HepG2 (cell line): ENCODE results near the gene DCP2. TPM values are rescaled to one million over a fixed set of nuclear protein-coding genes. Genes with fewer than 3 reads are reported as not detected.

ENCODE experiments used
- YEATS2 ChIP-seq: sonication (generic); formaldehyde crosslinking; IDR thresholded peaks from 2 replicates; pipeline ENCODE4 v1.4.0; 2020; ENCODE audit warnings: missing genetic modification reagents, borderline replicate concordance
- ZNF253 ChIP-seq: sonication (generic); formaldehyde crosslinking; IDR thresholded peaks from 2 replicates; pipeline ENCODE4 v1.8.0; 2022; ENCODE audit warnings: mild to moderate bottlenecking, missing genetic modification reagents, borderline replicate concordance
- ZNF335 ChIP-seq: sonication (generic); formaldehyde crosslinking; IDR thresholded peaks from 2 replicates; pipeline ENCODE4 v1.4.0; 2020; ENCODE audit warnings: missing genetic modification reagents
- ZNF496 ChIP-seq: sonication (generic); formaldehyde crosslinking; IDR thresholded peaks from 2 replicates; pipeline ENCODE4 v1.8.1; 2023; ENCODE audit warnings: mild to moderate bottlenecking, moderate library complexity, missing genetic modification reagents; ENCODE audit not compliant: insufficient replicate concordance
- ZNF543 ChIP-seq: sonication (generic); formaldehyde crosslinking; IDR thresholded peaks from 2 replicates; pipeline ENCODE4 v1.4.0; 2020; ENCODE audit warnings: mild to moderate bottlenecking, missing genetic modification reagents
- polyA plus RNA-seq, 8 experiments: library from polyadenylated mRNA; depleted of rRNA in 3 of 8; stranded (reverse) in 7 of 8; unstranded in 1 of 8; fragments of >200 nt; fragmentation: Illumina TruSeq in 4 of 8; extraction: Trizol in 4 of 8; gene quantifications; 2 replicates each; pipeline versions ENCODE4 v1.2.1 to v1.2.3, GENCODE V29; 2011 to 2016; ENCODE audit warnings: low read depth in 4 of 8, missing spikeins in 1 of 8, mixed read lengths in 1 of 8; ENCODE audit not compliant: insufficient read depth in 1 of 8
- total RNA-seq, 5 experiments: library from RNA; depleted of rRNA; stranded (reverse); fragments of >200 nt; fragmentation: Illumina TruSeq; extraction: Trizol; gene quantifications; 2 replicates each; pipeline ENCODE4 v1.2.3, GENCODE V29; 2016; ENCODE audit warnings: low read depth in 1 of 5
- TF ChIP-seq, protein P1 (sequence below): sonication (generic); formaldehyde crosslinking; IDR thresholded peaks from 2 replicates; pipeline ENCODE4 v1.4.0; 2020; ENCODE audit warnings: missing genetic modification reagents, mild to moderate bottlenecking, borderline replicate concordance
- TF ChIP-seq, protein P2 (sequence below): sonication (generic); formaldehyde crosslinking; IDR thresholded peaks from 2 replicates; pipeline ENCODE4 v1.8.1; 2023; ENCODE audit warnings: mild to moderate bottlenecking, moderate library complexity, missing genetic modification reagents
- TF ChIP-seq, protein P3 (sequence below): sonication (generic); formaldehyde crosslinking; IDR thresholded peaks from 2 replicates; pipeline ENCODE4 v1.4.0; 2020; ENCODE audit warnings: missing genetic modification reagents
- TF ChIP-seq, protein P4 (sequence below): IDR thresholded peaks from 2 replicates; pipeline ENCODE4 v1.6.1; 2018; ENCODE audit warnings: missing genetic modification reagents
- TF ChIP-seq, protein P5 (sequence below): sonication (generic); formaldehyde crosslinking; IDR thresholded peaks from 2 replicates; pipeline ENCODE4 v1.4.0; 2020; ENCODE audit warnings: missing genetic modification reagents, borderline replicate concordance

The DCP2 gene
- total and polyA plus RNA-seq, 2 of the 13 experiments (the other 11 are each of a cell fraction or from before 2014, with no cell fraction given): 16.2 to 63.4 TPM

DNA sequence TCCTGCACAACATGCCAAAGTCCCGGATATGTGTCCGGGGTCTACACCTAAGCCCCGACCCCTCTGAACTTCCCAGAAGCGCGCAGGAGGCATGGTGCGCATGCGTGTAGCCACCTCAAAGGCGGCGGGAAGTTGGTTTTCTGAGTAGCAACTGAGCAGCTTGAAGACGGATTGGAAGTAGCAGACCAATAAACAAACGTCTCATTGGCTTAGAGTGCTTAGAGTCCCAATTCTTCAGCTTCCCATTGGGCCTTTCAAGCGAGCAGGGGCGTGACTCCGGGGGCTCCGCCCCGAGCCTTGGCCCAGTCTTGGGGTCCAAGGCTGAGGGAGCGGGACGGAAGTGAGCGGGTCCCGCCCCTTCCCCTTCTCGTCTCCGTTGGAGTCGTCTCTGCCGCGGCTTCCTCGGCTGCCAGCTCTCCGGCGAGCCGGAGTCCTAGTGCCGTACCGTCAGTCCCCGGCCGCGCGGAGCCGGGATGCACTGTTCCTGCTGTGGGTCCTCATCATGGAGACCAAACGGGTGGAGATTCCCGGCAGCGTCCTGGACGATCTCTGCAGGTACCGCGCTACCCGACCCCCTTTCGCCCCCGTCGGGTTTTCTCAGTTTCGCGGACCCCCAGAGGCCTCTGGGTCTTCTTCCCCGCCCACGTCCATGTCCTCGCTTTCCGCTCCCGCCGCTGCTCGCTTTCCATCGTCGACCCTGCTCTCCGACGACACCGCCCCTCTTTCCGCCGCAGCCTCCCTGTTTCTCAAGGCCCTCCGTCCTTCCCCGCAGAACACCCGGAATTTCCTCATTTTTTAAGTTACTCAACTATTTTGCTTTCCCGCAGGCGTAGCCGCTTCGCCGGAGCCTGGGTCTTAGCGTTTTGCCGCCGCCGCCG lies at the start of gene DCP2 (continued):
- TF ChIP-seq, protein P1, sequence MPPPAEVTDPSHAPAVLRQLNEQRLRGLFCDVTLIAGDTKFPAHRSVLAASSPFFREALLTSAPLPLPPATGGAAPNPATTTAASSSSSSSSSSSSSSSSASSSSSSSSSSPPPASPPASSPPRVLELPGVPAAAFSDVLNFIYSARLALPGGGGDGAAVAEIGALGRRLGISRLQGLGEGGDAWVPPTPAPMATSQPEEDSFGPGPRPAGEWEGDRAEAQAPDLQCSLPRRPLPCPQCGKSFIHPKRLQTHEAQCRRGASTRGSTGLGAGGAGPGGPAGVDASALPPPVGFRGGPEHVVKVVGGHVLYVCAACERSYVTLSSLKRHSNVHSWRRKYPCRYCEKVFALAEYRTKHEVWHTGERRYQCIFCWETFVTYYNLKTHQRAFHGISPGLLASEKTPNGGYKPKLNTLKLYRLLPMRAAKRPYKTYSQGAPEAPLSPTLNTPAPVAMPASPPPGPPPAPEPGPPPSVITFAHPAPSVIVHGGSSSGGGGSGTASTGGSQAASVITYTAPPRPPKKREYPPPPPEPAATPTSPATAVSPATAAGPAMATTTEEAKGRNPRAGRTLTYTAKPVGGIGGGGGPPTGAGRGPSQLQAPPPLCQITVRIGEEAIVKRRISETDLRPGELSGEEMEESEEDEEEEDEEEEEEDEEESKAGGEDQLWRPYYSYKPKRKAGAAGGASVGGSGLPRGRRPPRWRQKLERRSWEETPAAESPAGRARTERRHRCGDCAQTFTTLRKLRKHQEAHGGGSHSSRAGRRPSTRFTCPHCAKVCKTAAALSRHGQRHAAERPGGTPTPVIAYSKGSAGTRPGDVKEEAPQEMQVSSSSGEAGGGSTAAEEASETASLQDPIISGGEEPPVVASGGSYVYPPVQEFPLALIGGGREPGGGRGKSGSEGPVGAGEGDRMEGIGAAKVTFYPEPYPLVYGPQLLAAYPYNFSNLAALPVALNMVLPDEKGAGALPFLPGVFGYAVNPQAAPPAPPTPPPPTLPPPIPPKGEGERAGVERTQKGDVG: 0 out of 2 replicates have a peak, but pooled peaks have one; percentile 6
- TF ChIP-seq ZNF543 (CRISPR knock-in tag) (no peak), ZNF335 (CRISPR knock-in tag) (peak; percentile 73; the same call in 1 of the 2 replicates), YEATS2 (peak; percentile 87), ZNF253 (no peak), ZNF496 (CRISPR knock-in tag) (no peak)
- TF ChIP-seq, protein P2, sequence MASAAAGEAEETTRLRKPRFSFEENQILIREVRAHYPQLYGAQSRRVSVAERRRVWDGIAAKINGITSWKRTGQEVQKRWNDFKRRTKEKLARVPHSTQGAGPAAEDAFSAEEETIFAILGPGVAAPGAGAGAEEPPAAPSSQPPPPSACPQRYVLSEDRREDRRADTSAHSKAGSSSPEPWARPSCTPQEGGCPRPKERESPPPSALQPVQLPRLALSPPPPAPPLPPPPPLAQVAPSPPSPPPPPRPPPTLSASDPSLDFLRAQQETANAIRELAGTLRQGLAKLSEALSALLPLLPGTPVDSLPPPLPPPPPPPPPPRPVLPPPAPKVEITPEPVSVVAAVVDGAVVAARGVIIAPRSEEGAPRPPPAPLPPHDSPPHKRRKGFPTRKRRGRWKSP: peak; percentile 64
- TF ChIP-seq, protein P3, sequence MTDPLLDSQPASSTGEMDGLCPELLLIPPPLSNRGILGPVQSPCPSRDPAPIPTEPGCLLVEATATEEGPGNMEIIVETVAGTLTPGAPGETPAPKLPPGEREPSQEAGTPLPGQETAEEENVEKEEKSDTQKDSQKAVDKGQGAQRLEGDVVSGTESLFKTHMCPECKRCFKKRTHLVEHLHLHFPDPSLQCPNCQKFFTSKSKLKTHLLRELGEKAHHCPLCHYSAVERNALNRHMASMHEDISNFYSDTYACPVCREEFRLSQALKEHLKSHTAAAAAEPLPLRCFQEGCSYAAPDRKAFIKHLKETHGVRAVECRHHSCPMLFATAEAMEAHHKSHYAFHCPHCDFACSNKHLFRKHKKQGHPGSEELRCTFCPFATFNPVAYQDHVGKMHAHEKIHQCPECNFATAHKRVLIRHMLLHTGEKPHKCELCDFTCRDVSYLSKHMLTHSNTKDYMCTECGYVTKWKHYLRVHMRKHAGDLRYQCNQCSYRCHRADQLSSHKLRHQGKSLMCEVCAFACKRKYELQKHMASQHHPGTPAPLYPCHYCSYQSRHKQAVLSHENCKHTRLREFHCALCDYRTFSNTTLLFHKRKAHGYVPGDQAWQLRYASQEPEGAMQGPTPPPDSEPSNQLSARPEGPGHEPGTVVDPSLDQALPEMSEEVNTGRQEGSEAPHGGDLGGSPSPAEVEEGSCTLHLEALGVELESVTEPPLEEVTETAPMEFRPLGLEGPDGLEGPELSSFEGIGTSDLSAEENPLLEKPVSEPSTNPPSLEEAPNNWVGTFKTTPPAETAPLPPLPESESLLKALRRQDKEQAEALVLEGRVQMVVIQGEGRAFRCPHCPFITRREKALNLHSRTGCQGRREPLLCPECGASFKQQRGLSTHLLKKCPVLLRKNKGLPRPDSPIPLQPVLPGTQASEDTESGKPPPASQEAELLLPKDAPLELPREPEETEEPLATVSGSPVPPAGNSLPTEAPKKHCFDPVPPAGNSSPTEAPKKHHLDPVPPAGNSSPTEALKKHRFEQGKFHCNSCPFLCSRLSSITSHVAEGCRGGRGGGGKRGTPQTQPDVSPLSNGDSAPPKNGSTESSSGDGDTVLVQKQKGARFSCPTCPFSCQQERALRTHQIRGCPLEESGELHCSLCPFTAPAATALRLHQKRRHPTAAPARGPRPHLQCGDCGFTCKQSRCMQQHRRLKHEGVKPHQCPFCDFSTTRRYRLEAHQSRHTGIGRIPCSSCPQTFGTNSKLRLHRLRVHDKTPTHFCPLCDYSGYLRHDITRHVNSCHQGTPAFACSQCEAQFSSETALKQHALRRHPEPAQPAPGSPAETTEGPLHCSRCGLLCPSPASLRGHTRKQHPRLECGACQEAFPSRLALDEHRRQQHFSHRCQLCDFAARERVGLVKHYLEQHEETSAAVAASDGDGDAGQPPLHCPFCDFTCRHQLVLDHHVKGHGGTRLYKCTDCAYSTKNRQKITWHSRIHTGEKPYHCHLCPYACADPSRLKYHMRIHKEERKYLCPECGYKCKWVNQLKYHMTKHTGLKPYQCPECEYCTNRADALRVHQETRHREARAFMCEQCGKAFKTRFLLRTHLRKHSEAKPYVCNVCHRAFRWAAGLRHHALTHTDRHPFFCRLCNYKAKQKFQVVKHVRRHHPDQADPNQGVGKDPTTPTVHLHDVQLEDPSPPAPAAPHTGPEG (CRISPR knock-in tag): peak; percentile 36; the same call in 1 of the 2 replicates
- TF ChIP-seq, protein P4, sequence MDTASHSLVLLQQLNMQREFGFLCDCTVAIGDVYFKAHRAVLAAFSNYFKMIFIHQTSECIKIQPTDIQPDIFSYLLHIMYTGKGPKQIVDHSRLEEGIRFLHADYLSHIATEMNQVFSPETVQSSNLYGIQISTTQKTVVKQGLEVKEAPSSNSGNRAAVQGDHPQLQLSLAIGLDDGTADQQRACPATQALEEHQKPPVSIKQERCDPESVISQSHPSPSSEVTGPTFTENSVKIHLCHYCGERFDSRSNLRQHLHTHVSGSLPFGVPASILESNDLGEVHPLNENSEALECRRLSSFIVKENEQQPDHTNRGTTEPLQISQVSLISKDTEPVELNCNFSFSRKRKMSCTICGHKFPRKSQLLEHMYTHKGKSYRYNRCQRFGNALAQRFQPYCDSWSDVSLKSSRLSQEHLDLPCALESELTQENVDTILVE (CRISPR knock-in tag): 0 out of 2 replicates have a peak, but pooled peaks have one; percentile 15
- TF ChIP-seq, protein P5, sequence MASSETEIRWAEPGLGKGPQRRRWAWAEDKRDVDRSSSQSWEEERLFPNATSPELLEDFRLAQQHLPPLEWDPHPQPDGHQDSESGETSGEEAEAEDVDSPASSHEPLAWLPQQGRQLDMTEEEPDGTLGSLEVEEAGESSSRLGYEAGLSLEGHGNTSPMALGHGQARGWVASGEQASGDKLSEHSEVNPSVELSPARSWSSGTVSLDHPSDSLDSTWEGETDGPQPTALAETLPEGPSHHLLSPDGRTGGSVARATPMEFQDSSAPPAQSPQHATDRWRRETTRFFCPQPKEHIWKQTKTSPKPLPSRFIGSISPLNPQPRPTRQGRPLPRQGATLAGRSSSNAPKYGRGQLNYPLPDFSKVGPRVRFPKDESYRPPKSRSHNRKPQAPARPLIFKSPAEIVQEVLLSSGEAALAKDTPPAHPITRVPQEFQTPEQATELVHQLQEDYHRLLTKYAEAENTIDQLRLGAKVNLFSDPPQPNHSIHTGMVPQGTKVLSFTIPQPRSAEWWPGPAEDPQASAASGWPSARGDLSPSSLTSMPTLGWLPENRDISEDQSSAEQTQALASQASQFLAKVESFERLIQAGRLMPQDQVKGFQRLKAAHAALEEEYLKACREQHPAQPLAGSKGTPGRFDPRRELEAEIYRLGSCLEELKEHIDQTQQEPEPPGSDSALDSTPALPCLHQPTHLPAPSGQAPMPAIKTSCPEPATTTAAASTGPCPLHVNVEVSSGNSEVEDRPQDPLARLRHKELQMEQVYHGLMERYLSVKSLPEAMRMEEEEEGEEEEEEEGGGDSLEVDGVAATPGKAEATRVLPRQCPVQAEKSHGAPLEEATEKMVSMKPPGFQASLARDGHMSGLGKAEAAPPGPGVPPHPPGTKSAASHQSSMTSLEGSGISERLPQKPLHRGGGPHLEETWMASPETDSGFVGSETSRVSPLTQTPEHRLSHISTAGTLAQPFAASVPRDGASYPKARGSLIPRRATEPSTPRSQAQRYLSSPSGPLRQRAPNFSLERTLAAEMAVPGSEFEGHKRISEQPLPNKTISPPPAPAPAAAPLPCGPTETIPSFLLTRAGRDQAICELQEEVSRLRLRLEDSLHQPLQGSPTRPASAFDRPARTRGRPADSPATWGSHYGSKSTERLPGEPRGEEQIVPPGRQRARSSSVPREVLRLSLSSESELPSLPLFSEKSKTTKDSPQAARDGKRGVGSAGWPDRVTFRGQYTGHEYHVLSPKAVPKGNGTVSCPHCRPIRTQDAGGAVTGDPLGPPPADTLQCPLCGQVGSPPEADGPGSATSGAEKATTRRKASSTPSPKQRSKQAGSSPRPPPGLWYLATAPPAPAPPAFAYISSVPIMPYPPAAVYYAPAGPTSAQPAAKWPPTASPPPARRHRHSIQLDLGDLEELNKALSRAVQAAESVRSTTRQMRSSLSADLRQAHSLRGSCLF (CRISPR knock-in tag): no peak
